Keratinocyte (primary cell): Measurements from ENCODE around the gene ASCL2. TPM values are rescaled to one million over a fixed set of nuclear protein-coding genes. Genes with fewer than 3 reads are reported as not detected.

ENCODE experiments used
- DNase-seq: peaks from one replicate; pipeline ENCODE4 v3.0.0-alpha.2; 2011; ENCODE audit warnings: low read depth, missing footprints, low spot score
- FAIRE-seq: peaks from 2 replicates; lab custom pipeline; 2011; peaks lifted over from hg19 to GRCh38; lab: Jason Lieb, UNC
- H2AFZ ChIP-seq: 2 replicates; pipeline ENCODE4 v1.6.0; 2012; ENCODE audit warnings: low read length, control low read depth, inconsistent platforms; ENCODE audit not compliant: control insufficient read depth
- H3K27ac ChIP-seq: 2 replicates; pipeline ENCODE4 v1.5.1; 2011; ENCODE audit warnings: low read length; ENCODE audit not compliant: control insufficient read depth, insufficient read depth
- H3K27me3 ChIP-seq: 3 replicates; pipeline ENCODE4 v1.6.0; 2011; ENCODE audit warnings: low read length; ENCODE audit not compliant: control insufficient read depth, insufficient read depth; ENCODE audit errors: extremely low read depth
- H3K36me3 ChIP-seq, 2 experiments: 2 replicates in 1 of 2; 3 replicates in 1 of 2; pipeline ENCODE4 v1.5.1; 2011; ENCODE audit warnings: low read length in 2 of 2, mild to moderate bottlenecking in 1 of 2; ENCODE audit not compliant: control insufficient read depth in 2 of 2, insufficient read depth in 2 of 2; ENCODE audit errors: extremely low read depth in 1 of 2
- H3K4me1 ChIP-seq: 3 replicates; pipeline ENCODE4 v1.5.1; 2011; ENCODE audit warnings: low read length; ENCODE audit not compliant: control insufficient read depth, insufficient read depth; ENCODE audit errors: extremely low read depth
- H3K4me2 ChIP-seq: 3 replicates; pipeline ENCODE4 v1.6.0; 2011; ENCODE audit warnings: low read depth, low read length; ENCODE audit not compliant: control insufficient read depth, insufficient read depth; ENCODE audit errors: extremely low read depth
- H3K4me3 ChIP-seq, 3 experiments: fragments of 200-600 bp in 1 of 3; sonication (generic) in 1 of 3; 2 replicates in 2 of 3; 3 replicates in 1 of 3; pipeline ENCODE4 v1.5.1; 2011 to 2016; ENCODE audit warnings: low read length in 3 of 3, mild to moderate bottlenecking in 3 of 3, control low read depth in 2 of 3, inconsistent platforms in 1 of 3, low read depth in 1 of 3, mixed read lengths in 1 of 3, mixed run types in 1 of 3, moderate library complexity in 1 of 3; ENCODE audit not compliant: control insufficient read depth in 2 of 3, insufficient read depth in 2 of 3; ENCODE audit errors: extremely low read depth in 1 of 3
- H3K79me2 ChIP-seq: 2 replicates; pipeline ENCODE4 v1.6.0; 2012; ENCODE audit warnings: low read length; ENCODE audit not compliant: control insufficient read depth, insufficient read depth
- H3K9ac ChIP-seq: 3 replicates; pipeline ENCODE4 v1.6.0; 2011; ENCODE audit warnings: low read length; ENCODE audit not compliant: control insufficient read depth, insufficient read depth; ENCODE audit errors: extremely low read depth
- H3K9me1 ChIP-seq: 3 replicates; pipeline ENCODE4 v1.6.0; 2011; ENCODE audit warnings: low read length; ENCODE audit not compliant: control insufficient read depth, insufficient read depth; ENCODE audit errors: extremely low read depth
- H3K9me3 ChIP-seq: 2 replicates; pipeline ENCODE4 v1.5.1; 2012; ENCODE audit warnings: low read depth, low read length; ENCODE audit not compliant: control insufficient read depth
- H4K20me1 ChIP-seq: 3 replicates; pipeline ENCODE4 v1.6.0; 2011; ENCODE audit warnings: low read length; ENCODE audit not compliant: control insufficient read depth, insufficient read depth; ENCODE audit errors: extremely low read depth
- EZH2 ChIP-seq: IDR thresholded peaks from one replicate; pipeline ENCODE4 v1.6.1; 2012; ENCODE audit warnings: inconsistent platforms, mild to moderate bottlenecking, low read length, moderate library complexity
- dilution Hi-C: fragments of 300-500 bp; cut with MboI; formaldehyde crosslinking; loops from one replicate; pipeline ENCODE4 v1.7.0; 2020; ENCODE audit warnings: low sequenced_read_pairs; ENCODE audit not compliant: extremely low pct_ligation_motif_present
- polyA plus RNA-seq, 5 experiments: library from polyadenylated mRNA; depleted of rRNA in 3 of 5; stranded (reverse) in 3 of 5; stranded (forward) in 1 of 5; unstranded in 1 of 5; fragments of >200 nt; gene quantifications; 1 replicate in 1 of 5; 2 replicates in 3 of 5; 3 replicates in 1 of 5; pipeline versions ENCODE4 v1.2.1 to v1.2.3, GENCODE V29; 2011 to 2012; ENCODE audit warnings: missing spikeins in 2 of 5, low read depth in 1 of 5, low replicate concordance in 1 of 5
- TF ChIP-seq, protein P1 (sequence below), 3 experiments: IDR thresholded peaks in 1 of 3; conservative IDR thresholded peaks in 1 of 3; optimal IDR thresholded peaks in 1 of 3; 2 replicates in 2 of 3; 3 replicates in 1 of 3; pipeline versions ENCODE3 to v1.5.1; 2011; ENCODE audit warnings: low read length in 3 of 3, mild to moderate bottlenecking in 3 of 3, moderate library complexity in 2 of 3, control low read depth in 1 of 3, inconsistent platforms in 1 of 3; ENCODE audit not compliant: insufficient read depth in 2 of 3; ENCODE audit errors: extremely low read depth in 1 of 3

Gene ASCL2
- polyA plus RNA-seq, 1 donor (not counting 4 experiments of a cell fraction or from before 2014, with no cell fraction given) = 0.26 TPM

DNA sequence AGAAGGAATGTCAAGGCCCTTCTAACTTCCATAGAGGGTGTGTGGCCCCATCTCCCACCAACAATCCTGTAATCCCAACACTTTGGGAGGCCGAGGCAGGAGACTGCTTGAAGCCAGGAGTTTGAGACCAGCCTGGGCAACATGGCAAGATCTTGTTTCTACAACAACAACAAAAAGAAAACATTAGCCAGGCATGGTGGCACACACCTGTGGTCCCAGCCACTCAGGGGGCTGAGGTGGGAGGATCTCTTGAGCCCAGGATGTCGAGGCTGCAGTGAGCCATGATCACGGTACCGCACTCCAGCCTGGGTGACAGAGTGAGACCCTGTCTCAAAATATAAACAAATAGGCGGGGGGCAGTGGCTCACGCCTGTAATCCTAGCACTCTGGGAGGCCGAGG lies 48.3 kb upstream of the ASCL2 start:
- Histone ChIP-seq H3K9ac (no peak overlapping the region), H4K20me1 (no peaks in the 10 kb centered on the region), H3K9me3 (no peaks in the 10 kb centered on the region), H3K27me3 (no peaks in the 10 kb centered on the region), H2AFZ (no peak overlapping the region), H3K4me2 (no peak overlapping the region), H3K9me1 (no peaks in the 10 kb centered on the region), H3K4me3 (no peak overlapping the region), H3K36me3 (no peaks in the 10 kb centered on the region), H3K79me2 (no peaks in the 10 kb centered on the region), H3K4me1 (no peaks in the 10 kb centered on the region), H3K27ac (no peak overlapping the region)
- TF ChIP-seq, protein P1, sequence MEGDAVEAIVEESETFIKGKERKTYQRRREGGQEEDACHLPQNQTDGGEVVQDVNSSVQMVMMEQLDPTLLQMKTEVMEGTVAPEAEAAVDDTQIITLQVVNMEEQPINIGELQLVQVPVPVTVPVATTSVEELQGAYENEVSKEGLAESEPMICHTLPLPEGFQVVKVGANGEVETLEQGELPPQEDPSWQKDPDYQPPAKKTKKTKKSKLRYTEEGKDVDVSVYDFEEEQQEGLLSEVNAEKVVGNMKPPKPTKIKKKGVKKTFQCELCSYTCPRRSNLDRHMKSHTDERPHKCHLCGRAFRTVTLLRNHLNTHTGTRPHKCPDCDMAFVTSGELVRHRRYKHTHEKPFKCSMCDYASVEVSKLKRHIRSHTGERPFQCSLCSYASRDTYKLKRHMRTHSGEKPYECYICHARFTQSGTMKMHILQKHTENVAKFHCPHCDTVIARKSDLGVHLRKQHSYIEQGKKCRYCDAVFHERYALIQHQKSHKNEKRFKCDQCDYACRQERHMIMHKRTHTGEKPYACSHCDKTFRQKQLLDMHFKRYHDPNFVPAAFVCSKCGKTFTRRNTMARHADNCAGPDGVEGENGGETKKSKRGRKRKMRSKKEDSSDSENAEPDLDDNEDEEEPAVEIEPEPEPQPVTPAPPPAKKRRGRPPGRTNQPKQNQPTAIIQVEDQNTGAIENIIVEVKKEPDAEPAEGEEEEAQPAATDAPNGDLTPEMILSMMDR (optimal IDR thresholded peaks at IDR 0.05 in 1 of 3, IDR thresholded peaks at IDR 0.05 in 1 of 3, conservative IDR thresholded peaks at IDR 0.05 in 1 of 3; ENCODE audit: extremely low read depth in 1 of 3, insufficient read depth in 2 of 3, low read length in 3 of 3) = no peak
- dilution Hi-C loops = no loop called here
- no peak for DNase-seq
- FAIRE-seq = no peak

DNA sequence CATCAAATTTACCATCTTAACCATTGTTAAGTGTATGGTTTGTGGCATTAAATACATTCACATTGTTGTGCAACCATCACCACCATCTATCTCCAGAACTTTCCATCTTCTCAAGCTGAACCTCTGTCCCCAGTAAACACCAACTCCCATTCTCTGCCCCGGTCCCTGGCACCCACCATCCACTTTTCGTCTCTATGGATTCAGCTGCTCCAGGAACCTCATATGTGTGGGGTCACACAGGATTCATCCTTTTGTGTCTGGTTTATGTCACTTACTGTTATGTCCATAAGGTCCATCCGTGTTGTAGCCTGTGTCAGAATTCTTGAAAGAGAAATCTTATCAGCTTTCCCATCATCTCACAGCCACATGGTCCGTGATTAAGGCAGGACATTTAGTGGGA lies 47.7 kb upstream of the ASCL2 start:
- Histone ChIP-seq H3K79me2 (no peaks in the 10 kb centered on the region), H3K9me3 (no peaks in the 10 kb centered on the region), H3K27me3 (no peaks in the 10 kb centered on the region), H3K4me2 (no peak overlapping the region), H2AFZ (no peak overlapping the region), H3K4me1 (no peaks in the 10 kb centered on the region), H3K9ac (no peak overlapping the region), H3K36me3 (no peaks in the 10 kb centered on the region), H3K9me1 (no peaks in the 10 kb centered on the region), H3K27ac (no peak overlapping the region), H4K20me1 (no peaks in the 10 kb centered on the region), H3K4me3 (no peak overlapping the region)
- no peak for DNase-seq
- dilution Hi-C loops = no loop called here
- TF ChIP-seq, protein P1 (optimal IDR thresholded peaks at IDR 0.05 in 1 of 3, IDR thresholded peaks at IDR 0.05 in 1 of 3, conservative IDR thresholded peaks at IDR 0.05 in 1 of 3; ENCODE audit: extremely low read depth in 1 of 3, insufficient read depth in 2 of 3, low read length in 3 of 3) = no peak
- TF ChIP-seq EZH2 = no peak
- no peak for FAIRE-seq
